M059J (cell line): ENCODE measurements around the gene TMPRSS11A. TPM values are rescaled to one million over a fixed set of nuclear protein-coding genes. Genes with fewer than 3 reads are reported as not detected.
A peak's percentile ranks its signal among the peaks of the same experiment; 100 is the strongest.

ENCODE experiments used
- DNase-seq: peaks from one replicate; pipeline ENCODE4 v3.0.0-alpha.2; 2012; ENCODE audit warnings: low read depth
- total RNA-seq: library from RNA; depleted of rRNA; stranded (reverse); fragments of >200 nt; shearing (Covaris generic); gene quantifications from 2 replicates; pipeline ENCODE4 v1.2.3, GENCODE V29; 2014; rRNA removed

The TMPRSS11A gene
- total RNA-seq, result not detected in 2 replicates

GRCh38 chr4:67963356-67963755 lies at the start of gene TMPRSS11A:
TSS of gene TMPRSS11A (minus strand) at chr4:67963493. CDS start at chr4:67963393, 100 bp downstream.
- DNase-seq, result no peak

DNA sequence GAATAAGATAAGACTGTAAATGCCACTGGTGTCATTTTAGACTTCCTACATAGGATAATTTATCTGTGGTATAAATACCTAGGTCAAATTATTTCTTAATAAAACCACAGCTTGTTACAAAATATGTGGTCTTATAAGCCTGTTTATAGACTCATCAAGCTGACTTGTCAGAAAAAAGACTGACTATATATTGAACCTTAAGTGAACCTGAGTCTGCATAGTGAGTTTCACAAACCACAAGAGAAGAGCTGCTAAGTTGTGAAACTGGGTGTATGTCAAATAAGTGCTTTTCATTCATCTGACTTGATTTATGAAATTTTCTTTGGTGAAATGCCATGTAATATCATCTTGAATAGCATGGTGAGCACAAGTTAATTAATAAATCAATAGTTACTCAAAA lies 48.4 kb upstream of the TMPRSS11A start:
- DNase-seq, result no peak

GRCh38 chr4:68002906-68003305 lies 39.6 kb upstream of the TMPRSS11A start:
- DNase-seq, result no peak

DNA sequence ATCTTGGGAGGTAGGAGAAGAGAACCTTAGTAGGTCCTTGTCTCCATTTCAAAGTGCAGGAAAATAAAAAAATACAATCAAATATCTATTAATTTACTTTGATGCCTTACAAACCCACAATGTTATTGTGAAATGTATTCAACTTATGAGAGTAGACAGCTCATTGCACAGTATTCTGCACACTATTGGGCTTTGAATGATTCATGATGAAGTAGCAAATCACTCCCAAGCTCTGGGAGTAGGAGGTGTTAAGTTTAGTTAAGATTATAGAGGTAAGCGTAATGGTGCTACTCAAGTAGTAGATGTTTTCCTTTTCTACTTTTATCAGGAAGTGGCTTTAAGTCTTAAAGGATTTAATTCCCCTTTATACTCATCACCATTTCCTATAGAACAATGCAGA lies 32.8 kb upstream of the TMPRSS11A start:
- DNase-seq, result no peak

GRCh38 chr4:67988991-67989390 lies 25.7 kb upstream of the TMPRSS11A start:
- DNase-seq, result peak; percentile 40

GRCh38 chr4:67983333-67983732 lies 20.0 kb upstream of the TMPRSS11A start:
- peak; percentile 55 for DNase-seq

DNA sequence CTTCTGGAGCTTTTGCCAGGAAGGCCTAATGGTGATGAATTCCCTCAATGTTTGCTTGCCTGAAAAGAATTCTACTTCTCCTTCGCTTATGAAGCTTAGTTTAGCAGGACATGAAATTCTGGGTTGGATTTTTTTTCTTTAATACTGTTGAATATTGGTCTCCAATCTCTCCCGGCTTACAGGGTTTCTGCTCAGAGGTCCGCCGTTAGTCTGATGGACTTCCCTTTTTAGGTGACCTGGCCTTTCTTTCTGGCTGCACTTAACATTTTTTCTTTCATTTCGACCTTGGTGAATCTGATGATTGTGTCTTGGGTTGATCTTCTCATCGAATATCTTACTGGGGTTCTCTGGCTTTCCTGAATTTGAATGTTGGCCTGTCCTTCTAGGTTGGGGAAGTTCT lies 17.2 kb upstream of the TMPRSS11A start:
- DNase-seq, result no peak

- DNase-seq, result no peak
These were observed 10.3 kb upstream of the TMPRSS11A start for GRCh38 chr4:67973608-67974007.

- no peak for DNase-seq
These were observed 8.4 kb downstream of the TMPRSS11A start for GRCh38 chr4:67954890-67955289.

DNA sequence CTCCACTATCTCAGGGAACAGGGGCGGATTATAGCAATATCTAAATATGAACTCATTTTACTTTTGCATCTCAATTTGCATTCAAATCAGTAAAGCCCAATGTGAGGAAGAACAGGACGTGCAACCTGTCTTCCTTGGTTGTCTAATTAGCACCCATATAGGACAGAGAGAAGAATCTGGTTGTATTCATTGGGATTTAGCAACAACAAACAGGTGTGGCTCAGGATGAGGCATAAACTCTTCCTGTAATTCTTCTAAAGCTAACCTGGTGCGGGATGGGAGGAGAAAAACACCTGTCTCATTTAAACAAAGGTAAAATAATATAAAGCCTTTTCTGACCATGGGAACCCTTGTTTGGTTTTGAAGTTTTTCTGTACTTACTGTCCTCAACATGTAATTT lies 22.2 kb downstream of the TMPRSS11A start:
- no peak for DNase-seq

DNA sequence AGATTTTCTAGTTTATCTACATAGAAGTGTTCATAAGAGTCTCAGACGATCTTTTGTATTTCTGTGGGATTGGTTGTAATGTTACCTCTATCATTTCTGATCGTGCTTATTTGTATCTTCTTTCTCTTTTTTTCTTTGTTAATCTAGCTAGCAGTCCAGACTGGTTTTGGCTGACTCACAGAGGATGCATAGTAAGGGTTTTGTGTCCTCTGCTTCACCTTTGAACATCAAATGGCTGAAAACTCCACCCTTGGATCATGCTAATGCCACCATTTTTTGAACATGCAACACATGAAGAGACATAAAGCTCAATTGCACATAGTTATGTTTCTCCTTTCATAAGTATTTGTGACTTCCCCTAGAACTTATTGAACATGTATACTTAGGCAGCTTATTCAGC lies 22.8 kb downstream of the TMPRSS11A start:
- no peak for DNase-seq

- DNase-seq, result no peak
These were observed 24.1 kb downstream of the TMPRSS11A start for GRCh38 chr4:67939195-67939594.

DNA sequence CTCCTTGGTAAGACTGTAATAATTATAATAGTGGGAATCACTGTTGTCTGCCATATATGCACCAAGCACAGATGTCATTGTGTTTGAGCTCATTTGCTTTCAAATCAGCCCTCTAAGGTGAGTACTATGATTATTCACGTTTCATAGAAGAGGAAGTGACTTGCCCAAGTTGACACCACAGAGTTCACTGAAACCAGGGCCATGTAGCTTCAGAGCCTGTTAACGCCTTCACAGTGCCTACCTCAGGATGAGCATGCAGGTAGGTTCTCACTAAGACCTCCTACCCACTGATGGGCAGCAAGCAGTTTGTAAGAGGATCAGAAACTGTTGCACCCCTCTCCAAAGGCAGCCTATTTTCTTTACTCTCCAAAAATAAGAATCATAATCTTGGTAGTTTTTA lies 27.4 kb downstream of the TMPRSS11A start:
- DNase-seq, result no peak

DNA sequence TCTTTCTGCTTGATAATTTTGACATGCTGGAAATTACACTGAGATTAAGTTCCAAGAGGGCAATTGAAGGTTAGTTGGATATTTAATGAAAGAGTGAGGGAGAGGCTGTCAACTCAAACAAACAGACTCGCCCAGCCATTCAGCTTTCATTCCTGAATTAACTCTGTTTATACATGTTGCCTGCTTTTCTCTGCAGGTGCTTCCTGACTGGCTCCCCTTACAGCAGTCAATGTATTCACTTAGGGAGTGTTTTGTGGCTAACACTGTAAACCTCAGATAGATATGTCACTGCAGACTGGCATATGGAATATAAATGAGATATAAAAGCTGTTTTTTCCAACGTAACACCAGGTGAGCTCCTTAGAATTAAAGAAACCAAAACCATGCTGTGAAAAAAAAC lies 28.7 kb downstream of the TMPRSS11A start:
- no peak for DNase-seq

- peak; percentile 24 for DNase-seq
These were observed 29.5 kb downstream of the TMPRSS11A start for GRCh38 chr4:67933755-67934154.

DNA sequence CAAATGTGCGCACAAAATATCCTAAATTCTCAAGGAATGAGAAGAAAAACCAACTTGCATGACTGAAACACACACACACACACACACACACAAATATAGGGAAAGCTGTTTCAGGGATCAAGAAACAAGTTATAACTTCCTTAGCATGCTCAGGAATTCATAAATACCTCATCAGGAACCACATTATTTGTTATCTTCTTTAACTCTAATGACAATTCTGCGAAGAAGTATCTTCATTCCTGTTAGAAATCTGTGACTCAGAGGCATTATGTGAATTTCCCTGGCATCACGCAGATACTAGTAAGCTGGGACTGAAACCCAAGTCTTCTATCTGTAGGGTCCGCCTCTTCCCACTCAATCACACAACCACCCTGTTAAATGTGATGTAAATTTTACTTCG lies 30.3 kb downstream of the TMPRSS11A start:
- no peak for DNase-seq

GRCh38 chr4:67931256-67931655 lies 32.0 kb downstream of the TMPRSS11A start:
- no peak for DNase-seq

- DNase-seq, result peak; percentile 62
These were observed 33.9 kb downstream of the TMPRSS11A start for GRCh38 chr4:67929426-67929825.

DNA sequence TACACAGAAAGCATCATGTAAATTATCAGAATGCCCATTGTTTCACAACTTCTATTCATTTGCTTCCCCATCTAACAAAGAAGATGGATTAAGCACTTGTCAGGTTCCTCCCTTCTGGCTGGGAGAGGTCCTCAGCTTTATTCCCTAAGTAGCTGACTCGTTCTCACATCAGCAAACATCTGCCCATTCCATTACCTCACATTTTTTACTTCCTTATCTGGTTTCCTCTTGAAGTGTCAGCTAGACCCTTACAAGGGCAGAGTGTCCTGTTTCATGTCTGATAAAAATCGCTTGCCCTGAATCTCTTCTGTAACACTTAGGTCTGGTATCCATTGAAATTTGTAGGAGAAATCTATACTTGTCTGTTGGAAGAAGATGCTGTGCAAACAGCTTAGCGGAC lies 34.7 kb downstream of the TMPRSS11A start:
- DNase-seq, result no peak

- no peak for DNase-seq
These were observed 36.0 kb downstream of the TMPRSS11A start for GRCh38 chr4:67927251-67927650.

GRCh38 chr4:67926485-67926884 lies 36.8 kb downstream of the TMPRSS11A start:
- no peak for DNase-seq

- DNase-seq, result peak; percentile 60
These were observed 40.6 kb downstream of the TMPRSS11A start for GRCh38 chr4:67922697-67923096.

DNA sequence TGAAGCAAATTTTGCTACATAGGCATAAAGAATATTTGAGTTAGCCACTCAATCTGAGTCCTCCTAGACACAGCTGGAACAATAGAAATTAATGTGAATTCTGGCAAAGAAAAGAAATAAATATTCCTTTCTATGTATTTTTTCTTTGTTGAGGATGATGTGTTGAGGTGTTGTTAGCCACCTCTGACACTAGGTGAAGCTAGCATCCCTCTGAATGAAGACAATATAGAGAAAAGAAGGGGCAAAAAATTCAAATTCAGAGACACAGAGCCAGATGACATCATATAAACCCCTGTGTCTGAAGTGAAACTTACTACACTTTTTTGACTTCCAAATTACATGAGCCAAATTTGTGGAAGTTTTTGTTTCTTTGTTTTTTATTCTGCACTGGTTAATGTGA lies 44.9 kb downstream of the TMPRSS11A start:
- no peak for DNase-seq

DNA sequence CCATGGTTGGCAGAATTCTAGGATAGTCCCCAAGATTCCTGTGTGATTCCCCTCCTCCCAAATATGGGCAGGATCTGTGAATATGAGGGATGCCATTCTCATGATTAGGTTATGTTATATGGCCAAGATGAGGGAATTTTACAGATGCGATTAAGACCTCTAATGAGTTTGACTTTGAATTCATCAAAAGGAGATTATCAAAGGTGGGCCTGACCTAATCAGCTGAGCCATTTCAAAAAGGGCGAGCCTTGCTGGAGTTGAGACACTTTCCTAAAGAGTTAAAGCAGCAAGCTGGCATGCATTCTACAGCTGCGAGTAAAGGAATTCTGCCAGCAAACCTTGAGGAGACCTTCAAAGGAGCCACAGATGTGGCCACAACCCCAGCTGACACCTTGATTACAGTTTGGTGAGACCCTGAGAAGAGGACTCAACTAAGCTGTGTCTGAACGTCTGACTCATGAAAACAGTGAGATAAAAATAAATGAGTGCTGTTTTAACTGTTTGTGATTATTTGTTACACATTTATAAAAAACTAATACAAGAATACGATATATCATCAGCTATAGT lies 47.8 kb downstream of the TMPRSS11A start:
- DNase-seq, result no peak
